OCI-LY1 (cell line): ENCODE data around the gene NLRP9.

Source experiments
- CTCF ChIP-seq: fragments of 200-600 bp; sonication (generic), shearing (Covaris generic); IDR thresholded peaks from 2 replicates; pipeline ENCODE4 v1.5.1; 2017; ENCODE audit warnings: mild to moderate bottlenecking, antibody characterized with exemption, low read length, moderate library complexity, mixed read lengths
- EZH2 ChIP-seq: fragments of 200-600 bp; sonication (generic), shearing (Covaris generic); IDR thresholded peaks from 2 replicates; pipeline ENCODE4 v1.8.0; 2017; ENCODE audit warnings: borderline replicate concordance, mixed run types, mild to moderate bottlenecking, antibody characterized with exemption, low read length, moderate library complexity, mixed read lengths

GRCh38 chr19:55687281-55688201, 50.7 kb downstream of the NLRP9 start:
- TF ChIP-seq CTCF: no peak
- TF ChIP-seq EZH2: no peak
